NCI-H748 treated with DMSO at 0.1 percent for 48 hours (cell line): ENCODE results near the gene NEK6.

Source experiments
- DNase-seq: peaks from one replicate; lab custom pipeline; 2025; lab: John Stamatoyannopoulos, UW

NEK6 gene

DNA sequence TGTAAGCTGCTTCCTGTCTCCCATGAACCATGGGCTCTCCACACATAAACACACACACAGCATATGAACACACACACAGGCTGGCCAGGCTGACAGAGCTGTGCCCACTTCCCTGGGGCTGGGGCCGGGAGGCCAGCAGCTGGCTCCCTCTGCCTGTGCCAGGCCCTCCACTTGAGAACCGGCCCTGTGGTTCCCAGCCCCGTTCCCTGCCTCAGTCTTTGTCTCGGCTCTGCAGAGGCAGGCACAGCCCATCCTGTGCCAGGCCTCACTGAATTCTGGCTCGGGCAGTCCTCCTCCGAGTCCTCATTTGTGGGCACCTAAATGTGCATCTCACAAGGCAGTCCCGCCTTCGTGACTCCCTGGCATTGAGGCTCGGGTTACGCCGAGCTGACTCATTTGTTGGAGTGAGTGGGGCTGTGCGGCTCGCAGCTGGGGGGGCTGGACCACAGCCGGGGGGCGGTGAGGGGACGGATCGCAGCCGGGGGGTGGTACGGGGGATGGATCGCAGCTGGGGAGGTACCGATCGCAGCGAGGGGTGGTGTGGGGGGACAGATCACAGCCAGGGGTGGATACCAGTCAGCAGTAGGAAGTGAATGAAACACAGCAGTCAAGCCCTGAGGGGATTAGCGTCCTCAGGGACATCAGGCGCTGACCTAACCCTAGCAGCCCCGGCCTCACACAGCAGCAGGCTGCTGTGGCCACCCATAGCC is 85.2 kb downstream of the NEK6 start:
- no peak for DNase-seq

DNA sequence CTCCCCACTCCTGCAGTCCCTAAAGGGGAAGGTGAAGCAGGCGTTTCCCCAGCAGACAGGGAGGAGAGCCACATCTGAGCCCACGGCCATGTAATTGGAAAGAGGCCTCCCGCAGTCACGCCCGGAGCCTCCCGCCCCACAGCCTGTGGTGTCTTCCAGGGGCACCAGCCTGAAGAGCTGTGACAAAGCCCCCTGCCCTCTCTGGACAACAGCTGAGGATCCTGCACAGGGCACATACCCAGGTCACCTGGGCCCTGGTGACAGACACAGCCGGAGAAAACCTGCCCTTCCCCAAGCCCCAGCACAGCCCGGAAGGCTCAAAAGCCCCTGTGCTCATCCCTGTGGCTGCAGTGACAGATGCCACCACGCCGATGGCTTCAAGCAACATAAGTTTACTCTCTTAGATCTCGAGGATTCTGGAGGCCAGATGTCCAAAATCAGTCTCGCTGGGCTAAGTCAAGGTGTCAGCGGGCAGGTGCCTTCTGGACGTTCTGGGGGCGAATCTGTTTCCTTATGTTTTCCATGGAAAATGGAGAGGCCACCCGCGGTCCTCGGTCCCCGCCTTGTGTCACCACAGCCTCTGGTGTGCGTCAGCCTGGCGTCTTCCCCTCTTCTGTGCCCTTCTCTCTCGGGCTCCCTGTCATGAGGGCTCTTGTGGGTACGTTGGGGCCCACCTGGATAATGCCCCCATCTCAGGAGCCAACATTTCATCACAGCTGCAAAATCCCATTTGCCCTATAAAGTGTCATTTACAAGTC is 86.0 kb downstream of the NEK6 start:
- no peak for DNase-seq

DNA sequence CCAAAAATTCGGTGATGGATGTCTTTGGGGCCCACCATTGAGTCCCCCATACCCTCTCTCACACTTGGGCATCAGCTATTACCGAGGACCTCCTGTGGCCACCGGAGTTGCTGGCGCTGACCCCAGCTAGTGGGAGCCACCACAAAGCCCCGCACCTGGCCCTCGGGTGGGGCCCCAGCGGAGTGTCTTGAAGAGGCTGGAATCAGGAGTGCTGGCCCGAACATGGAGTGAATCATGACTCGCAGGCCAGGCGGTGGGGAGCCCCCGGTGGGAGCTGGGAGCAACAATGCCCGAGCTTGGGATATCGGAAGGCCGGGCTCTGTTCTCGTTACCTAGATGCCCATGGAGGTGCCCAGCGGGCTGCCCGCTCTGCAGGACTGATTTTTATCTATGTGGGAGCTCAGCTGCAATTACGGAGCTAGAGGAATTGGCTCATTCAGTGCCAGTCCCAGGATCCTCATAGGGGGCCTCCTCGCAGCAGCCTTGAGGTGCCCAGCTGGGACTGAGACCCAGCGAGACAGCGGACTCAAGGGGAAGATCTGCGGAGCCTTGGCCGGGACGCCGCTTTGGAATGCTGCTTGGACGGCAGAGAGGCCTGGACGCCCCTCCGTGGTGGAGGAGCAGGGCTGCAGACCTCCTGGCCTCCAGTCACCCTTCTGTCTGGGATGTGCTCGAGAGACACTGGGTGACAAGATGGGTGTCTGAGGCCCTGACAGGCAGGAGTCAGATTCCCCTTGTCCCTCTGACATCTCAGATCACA is 86.7 kb downstream of the NEK6 start:
- no peak for DNase-seq

- no peak for DNase-seq
These were observed 87.3 kb downstream of the NEK6 start for GRCh38 chr9:124345063-124345462.

- DNase-seq, result no peak
These were observed 88.1 kb downstream of the NEK6 start for GRCh38 chr9:124345751-124346281.

GRCh38 chr9:124346347-124347163 is 88.8 kb downstream of the NEK6 start:
- no peak for DNase-seq

GRCh38 chr9:124347206-124347967 is 89.6 kb downstream of the NEK6 start:
- DNase-seq, result no peak

GRCh38 chr9:124347968-124348358 is 90.2 kb downstream of the NEK6 start:
- DNase-seq, result no peak

DNA sequence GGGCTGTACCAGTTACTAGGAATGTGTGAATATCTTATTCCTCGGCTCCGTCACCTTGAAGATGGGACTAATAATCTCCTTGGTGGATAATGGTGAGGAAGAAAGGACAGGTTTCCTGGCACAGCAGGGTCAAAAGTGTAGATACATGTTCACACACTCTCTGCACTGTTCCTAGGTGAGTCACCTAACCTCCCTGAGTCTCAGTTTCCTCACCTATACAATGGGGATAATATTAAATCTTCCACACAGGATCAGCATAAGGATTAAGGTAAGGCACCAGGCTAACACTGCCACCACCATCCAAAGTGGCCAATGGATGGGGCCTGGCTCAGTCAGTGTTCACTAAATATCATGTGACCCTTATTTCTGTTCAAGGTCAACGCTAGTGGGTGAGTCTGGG is 90.6 kb downstream of the NEK6 start:
- no peak for DNase-seq

- DNase-seq, result no peak
These were observed 91.1 kb downstream of the NEK6 start for GRCh38 chr9:124348831-124349230.

GRCh38 chr9:124349267-124349666 is 91.5 kb downstream of the NEK6 start:
- DNase-seq, result no peak

DNA sequence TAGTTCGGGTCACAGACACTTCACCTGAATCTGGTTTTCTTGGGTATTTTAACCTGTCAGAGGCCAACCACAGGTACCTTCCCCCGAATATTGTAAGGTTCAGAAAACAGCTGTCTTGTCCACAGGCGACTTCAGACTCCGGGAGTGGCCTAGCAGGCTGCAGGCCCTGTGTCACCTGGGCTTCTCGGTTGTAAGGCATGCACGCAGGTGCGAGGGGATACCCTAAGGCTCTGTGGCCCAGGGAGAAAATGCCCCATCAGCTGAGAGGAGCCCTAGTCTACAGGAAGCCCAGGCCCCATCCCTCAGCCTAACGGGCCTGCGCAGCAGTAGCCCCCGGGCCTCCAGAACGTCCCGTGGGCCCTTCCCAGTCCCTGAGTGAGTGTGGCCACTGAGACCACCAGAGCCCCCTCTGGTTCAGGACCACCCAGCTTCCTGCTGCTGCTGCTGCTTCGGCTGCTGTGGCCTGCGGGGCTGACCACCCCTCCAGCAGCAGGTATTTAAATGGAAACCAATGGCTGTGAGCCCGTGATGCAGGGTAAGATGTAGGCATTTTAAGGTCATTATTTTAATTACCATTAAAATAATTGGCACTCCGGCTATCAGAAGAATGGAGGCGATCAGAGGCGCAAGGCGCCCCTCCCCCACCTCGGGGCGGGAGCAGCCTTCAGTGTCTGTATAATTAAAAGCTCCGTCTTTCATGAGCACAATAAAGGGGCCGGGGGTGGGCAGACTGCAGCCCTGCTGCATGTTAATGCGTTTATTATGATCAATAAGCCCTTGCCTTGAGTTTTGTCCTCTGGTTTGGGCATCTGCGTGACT is 92.1 kb downstream of the NEK6 start:
- DNase-seq, result no peak

GRCh38 chr9:124350494-124351263 is 92.9 kb downstream of the NEK6 start:
- DNase-seq, result no peak

DNA sequence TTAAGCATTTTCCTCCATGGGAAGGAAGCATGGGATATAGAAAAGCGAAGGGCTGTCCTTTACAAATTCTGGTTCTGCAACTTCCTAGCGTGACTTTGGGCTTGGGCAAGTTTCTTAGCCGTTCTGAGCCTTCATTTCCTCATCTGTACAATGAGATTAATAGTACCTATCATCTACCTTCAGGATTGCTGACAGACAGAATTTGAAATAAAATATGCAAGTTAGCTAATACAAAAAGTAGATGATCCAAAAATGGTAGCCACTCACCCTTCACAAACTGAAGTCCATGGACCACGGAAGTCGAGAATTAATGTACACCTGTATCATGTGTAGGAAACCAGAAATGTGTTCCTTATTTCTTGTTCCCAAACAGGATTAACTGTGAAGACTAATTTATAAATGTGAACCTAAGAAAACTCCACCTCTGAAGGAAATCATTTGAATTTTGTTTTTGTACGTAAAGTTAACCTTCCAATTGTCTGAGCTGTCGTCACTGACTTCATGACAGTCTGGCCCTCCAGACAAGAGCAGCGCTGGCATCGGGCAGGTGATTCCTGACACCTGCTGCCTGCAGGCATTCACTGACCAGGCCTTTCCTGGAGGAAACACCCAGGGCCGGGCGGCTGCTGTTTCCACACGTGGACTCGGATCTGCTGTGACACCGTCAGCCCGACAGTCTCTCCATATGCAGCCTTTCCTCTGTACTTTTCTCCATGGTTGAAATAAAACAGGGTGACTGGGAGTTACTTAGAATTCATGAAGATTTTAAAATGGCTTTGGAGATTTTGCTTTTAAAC is 94.1 kb downstream of the NEK6 start:
- DNase-seq, result no peak

DNA sequence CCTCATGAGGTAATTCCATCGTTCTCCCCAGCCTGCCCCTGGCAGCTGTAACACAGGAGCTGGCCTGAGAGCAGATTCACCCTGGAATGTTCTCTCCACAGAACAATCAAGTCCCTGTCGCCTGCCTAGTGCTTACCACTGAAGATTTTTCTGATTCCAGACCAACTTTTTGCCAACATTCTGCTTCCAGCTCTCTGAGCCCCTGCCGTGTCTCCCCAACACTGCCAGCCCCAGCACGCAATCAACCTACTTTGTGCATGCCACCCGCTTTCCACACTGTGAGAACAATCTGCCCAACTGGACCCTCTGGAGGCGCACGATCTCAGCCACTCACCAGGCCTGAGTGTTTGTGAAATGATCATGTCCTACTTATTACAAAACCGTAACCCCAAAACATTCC is 94.9 kb downstream of the NEK6 start:
- DNase-seq, result no peak

DNA sequence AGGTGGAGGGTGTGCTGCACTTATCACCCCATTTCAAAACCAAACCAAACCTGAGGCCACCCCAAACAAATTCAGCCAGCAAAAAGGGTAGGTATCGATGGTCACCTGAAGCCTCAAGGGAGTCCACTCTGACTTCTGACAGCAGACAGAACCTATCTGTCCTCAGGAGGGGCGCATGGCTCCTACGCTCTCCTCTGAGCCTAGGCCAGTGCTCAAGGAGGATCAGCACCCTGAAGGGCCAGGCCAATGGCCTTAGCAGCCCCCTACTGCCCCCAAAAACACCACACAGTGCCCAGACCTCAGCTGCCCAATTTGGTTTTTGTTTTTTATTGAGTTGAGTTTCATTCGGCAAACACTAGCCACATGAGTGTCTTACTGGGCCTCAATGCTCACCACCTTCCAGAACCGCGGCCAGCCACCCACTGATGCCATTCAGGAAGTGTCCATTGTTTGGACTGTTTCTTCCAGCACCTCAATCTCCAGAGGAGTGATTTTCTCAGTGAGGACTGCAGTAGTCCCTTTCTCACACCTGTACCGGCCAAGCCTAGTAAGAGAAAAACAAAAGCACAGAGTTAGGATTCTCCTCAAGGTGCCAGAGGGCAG is 95.5 kb downstream of the NEK6 start:
- DNase-seq, result no peak

DNA sequence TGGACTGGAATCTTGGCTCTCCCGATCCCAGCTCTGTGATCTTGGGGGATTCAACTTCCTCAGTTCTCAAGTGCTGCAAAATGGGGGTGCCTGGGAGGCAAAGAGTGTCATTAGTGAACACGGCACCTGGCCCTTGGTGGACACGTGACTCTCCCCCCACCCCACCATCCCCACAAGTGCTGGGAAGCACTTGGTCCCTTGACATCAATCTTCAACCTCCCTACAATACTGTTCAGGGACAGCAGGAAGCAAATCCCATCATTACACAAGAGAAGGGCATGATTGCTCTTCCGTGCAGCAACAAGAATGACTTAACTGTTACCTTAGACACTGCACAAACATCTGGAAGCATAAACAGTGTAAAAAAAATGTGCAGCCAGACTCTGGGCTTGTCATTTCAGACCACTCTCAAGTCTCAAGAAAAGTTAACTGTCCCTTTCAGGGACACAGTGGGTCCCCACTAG is 96.1 kb downstream of the NEK6 start:
- no peak for DNase-seq
